HS-5 (cell line): ENCODE data around the gene USP21.

Experiments
- DNase-seq: peaks from one replicate; pipeline ENCODE4 v3.0.0-alpha.2; 2012; ENCODE audit warnings: low read depth

USP21 gene

GRCh38 chr1:161171191-161171590, 11.9 kb downstream of the USP21 start:
- no peak for DNase-seq

DNA sequence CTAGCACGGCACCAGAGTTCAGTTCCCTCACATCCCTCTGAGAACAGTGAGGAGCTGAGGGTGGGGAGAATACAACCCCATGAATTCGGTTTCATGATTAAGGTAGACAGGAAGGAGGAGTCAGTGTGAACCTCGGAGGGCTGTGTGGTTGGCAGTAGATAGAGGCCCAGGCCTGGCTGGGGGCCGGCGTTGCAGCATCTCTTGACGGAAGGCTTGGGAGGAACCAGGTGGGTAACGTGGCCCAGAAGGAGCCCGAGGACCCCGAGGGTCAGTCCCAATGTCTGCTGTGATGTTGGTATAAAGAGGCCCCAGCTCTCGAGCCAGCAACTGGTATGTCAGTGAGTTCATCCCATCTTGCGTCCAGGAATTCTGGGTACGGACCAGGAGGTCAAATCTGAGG, 12.4 kb downstream of the USP21 start:
- DNase-seq, result no peak

DNA sequence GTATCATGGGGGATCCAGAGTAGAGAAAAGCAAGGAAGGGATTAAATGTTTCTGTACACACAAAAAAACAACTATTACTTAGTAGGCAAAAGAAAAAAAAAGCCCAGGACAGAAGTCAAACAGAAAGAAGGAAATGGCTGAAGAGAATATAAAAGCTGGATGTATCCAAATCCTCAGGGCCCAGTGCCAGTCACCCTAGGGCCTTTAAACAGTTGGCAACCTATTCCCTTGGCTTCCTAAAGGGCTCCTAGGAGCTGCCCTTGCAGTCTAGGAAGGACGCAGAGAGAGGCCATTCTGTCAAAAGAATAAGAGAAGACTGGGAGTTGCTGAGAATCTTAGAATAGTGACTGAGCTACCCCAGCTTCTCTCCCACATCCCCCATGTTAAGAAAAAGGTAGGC, 13.0 kb downstream of the USP21 start:
- no peak for DNase-seq

- DNase-seq, result peak; percentile 93
These were observed 13.6 kb downstream of the USP21 start for GRCh38 chr1:161172776-161173376.

GRCh38 chr1:161173711-161174110, 14.4 kb downstream of the USP21 start:
- no peak for DNase-seq

GRCh38 chr1:161174911-161175310, 15.6 kb downstream of the USP21 start:
- DNase-seq, result no peak

- DNase-seq, result no peak
These were observed 16.6 kb downstream of the USP21 start for GRCh38 chr1:161175771-161176453.

- DNase-seq, result no peak
These were observed 17.3 kb downstream of the USP21 start for GRCh38 chr1:161176468-161177111.

DNA sequence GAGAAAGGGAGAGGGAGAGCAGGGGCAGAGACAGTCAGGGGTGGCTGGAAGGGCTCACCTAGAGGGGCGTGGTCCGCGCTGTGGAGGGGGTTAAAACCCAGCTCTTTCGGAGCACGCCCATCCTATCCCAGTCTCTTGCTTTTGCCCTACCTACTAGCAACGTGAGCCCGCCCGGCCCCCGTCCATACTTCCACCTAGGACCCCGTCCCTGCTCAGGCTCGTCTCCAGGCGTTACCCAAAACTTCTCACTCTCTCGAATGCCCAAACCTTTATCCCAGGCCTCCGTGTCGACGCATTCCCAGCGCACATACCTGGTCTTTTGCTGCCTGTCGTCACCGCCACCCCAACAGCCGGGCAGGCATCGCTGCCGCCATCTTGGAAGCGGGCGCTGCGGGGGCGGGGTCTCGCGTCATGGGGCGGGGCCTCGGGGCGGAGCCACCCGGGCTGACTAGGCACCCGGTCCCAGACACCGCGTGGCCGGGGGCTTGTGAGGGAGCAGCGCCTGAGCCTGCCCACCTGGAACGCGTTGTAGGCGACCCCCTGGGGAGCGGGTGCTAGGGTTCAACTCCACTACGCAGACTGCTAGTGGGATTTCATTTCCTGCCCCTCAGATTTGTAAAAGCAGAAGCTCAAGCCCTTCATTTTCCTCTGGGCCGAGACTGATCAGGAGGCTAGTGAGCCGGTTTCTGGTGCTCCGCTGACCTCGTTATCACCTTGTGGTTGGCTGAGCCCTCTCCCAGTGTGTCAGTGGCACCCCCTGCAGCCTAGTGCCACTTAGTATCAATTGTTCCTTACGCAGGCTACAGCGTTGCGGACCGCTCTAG, 18.0 kb downstream of the USP21 start, which contains the start of gene B4GALT3:
B4GALT3 (minus strand) TSS at position 396 of the 824 bp plus-strand sequence. CDS start 1,447 bp downstream, outside the sequence.
- no peak for DNase-seq

DNA sequence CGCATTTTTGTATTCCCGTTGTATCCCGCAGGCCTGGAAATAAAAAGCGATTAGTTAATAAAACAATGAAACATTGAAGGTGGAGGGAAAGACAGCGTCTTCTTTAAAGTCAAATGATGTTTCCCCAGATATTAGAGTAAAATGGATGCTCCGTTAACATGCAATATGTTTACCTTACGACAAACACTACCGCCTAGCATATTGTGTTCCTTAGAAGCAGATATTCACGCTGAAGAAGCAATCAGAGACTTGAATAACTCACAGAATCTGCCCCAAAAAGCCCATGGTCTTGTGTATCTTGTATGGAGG, 18.6 kb downstream of the USP21 start:
- no peak for DNase-seq

- no peak for DNase-seq
These were observed 20.4 kb downstream of the USP21 start for GRCh38 chr1:161179698-161180097.

GRCh38 chr1:161180639-161181038, 21.3 kb downstream of the USP21 start:
- DNase-seq, result no peak

GRCh38 chr1:161182214-161182613, 22.9 kb downstream of the USP21 start:
- DNase-seq, result peak; percentile 80

GRCh38 chr1:161185282-161185682, 26.0 kb downstream of the USP21 start:
- no peak for DNase-seq

DNA sequence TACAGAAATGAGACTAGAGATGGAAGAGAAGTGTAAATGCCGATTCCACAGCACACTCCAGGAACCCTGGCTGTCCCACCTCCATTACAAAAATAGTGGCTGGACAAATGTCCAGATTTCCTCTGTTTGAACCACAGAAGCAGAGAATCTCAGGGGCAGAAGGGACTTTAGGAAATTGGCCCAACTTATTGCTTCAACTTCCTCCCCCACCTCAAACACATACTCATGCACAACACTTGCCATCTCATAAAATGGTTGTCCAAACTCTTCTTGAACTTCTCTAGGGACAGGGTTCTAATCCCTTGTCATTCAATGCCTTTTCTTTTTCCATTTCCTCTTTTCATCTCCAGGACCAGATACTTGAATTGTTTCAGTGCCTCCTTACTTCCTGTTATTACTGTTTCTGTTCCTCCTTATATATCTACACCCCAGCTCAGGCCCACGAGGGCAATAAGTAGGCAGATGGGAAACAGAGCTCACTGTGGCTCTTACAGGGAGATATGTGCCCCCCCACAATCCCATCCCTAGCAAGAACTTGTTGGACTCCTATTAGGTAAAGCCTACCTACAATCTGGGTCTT, 26.5 kb downstream of the USP21 start:
- no peak for DNase-seq

GRCh38 chr1:161187311-161187710, 28.0 kb downstream of the USP21 start:
- no peak for DNase-seq

- no peak for DNase-seq
These were observed 29.1 kb downstream of the USP21 start for GRCh38 chr1:161188381-161188780.

- no peak for DNase-seq
These were observed 29.7 kb downstream of the USP21 start for GRCh38 chr1:161189036-161189435.

DNA sequence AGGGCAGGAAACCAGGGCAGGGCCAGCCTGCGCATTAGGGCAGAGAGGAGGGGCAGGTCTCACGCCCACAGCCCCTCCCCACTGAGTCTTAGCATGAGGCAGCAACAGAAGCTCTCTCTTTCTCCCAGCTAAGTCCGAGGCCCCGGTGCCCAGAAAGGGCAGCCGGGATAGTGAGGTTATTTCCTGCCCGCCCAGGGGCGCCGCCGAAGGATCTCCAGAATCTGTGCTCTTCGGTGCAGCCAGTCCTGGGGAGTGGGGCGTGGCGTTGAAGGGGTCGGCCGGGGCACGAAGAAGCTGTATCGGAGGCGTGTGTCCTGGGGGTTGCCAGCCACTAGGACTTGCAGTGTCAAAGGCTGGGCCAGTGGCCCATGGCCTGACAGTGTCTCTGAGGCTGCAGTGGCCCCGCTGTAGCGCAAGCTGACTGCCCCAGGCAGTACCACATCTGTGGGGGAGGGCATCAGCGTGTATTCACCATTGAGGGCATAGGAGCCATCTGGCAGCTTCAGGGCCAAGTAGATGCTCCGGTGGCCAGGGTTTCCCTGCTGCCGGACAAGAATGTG, 31.7 kb downstream of the USP21 start:
- DNase-seq, result no peak

DNA sequence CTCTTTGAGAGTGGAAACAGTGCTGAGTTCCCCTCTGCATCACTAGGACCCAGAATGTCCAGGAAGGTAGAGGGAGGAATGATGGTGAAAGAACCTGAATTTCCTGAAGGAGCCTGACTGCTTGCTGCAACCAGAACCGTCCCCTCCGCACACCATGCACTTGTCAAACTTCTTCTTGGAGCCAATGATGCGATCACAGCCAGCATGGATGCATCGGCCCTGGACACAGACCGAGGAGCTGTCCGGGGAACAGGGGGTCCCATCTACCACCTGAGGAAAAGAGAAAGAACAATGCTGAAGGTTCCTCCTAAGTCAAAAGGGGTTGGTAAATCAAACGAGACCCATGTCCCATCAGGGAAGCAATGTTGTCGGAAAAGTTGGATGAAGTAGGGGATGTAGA, 32.7 kb downstream of the USP21 start:
- DNase-seq, result no peak

GRCh38 chr1:161192476-161193465, 33.5 kb downstream of the USP21 start:
- no peak for DNase-seq
